A172 (cell line): ENCODE data around the gene CSRP2. TPM values are rescaled to one million over a fixed set of nuclear protein-coding genes. Genes with fewer than 3 reads are reported as not detected.

Experiments used
- DNase-seq: peaks from one replicate; pipeline ENCODE4 v3.0.0-alpha.2; 2015; ENCODE audit warnings: low spot score
- total RNA-seq: library from RNA; depleted of rRNA; stranded (reverse); fragments of >200 nt; shearing (Covaris generic); gene quantifications from 2 replicates; pipeline ENCODE4 v1.2.3, GENCODE V29; 2014; rRNA removed

The CSRP2 gene
- total RNA-seq, 1 experiment from 2014 or later = 36.7 TPM

- no peak for DNase-seq
These were observed 15.7 kb downstream of the CSRP2 start for GRCh38 chr12:76863005-76863670.

DNA sequence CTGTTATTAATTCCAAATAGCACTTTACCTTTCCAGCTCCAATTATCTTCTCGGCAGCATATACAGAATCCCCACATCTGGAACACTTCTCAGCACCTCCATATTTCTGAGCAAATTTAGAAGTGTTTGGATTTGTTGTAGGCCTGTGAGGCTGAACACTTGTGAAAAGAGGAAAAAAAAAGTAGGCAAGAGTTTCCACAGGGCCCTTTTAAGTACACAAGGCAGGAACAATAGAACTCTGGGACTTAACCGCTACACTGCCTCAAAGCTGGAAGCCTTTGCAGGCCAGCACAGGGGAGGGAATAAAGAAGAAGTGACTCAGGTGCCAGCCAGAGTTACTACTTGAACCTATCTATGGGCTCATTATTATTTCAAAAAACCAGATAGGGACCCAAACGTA lies 18.6 kb downstream of the CSRP2 start:
- DNase-seq = no peak

GRCh38 chr12:76859611-76860010 lies 19.2 kb downstream of the CSRP2 start:
- no peak for DNase-seq

DNA sequence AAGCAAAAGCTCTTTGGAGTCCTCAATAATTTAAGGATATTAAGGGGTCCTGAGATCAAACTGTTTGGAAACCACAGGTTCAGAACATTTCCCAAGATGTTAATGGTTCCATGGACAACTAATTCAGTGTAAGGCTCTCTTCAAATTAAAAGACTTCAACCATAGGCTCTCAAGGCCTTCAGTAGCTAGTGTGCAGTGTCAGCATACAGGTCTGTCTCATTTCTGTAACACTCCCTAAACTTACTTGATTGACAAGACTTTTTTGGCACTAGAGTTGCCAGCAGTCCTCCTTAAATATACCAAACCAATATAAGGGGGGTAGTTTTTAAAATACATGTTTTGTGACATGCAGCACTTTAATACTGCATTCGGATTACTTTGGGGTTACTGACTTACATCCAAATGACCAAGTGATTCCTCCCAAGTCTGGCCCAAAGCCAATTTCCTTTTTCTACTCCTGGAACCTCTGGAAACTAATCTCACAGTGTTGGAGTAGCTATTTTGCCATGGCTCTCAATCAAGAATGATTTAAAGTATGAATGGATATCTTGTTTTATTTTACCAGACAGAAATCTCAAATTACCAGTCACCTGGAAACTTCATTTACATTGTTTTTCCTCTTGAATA lies 22.7 kb downstream of the CSRP2 start:
- no peak for DNase-seq

DNA sequence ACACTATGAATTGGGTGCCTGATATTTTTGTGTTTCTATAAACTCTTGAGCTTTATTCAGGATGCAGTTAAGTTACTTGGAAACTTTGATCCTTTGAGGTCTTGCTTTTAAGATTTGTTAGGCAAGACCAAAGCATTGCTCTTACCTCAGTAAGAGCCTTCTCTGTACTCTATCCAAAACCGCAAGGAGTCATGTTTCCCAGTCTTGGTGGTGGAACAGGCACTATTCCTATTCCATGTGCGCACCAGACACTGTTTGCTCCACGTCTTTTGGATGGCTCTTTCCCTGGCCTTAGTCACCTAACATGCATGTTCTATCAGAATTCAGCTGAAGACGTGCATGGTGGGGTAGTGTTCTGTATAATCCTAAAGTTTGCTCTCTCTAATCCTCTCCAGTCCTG lies 23.5 kb downstream of the CSRP2 start:
- no peak for DNase-seq

- no peak for DNase-seq
These were observed 26.7 kb downstream of the CSRP2 start for GRCh38 chr12:76852106-76852505.

DNA sequence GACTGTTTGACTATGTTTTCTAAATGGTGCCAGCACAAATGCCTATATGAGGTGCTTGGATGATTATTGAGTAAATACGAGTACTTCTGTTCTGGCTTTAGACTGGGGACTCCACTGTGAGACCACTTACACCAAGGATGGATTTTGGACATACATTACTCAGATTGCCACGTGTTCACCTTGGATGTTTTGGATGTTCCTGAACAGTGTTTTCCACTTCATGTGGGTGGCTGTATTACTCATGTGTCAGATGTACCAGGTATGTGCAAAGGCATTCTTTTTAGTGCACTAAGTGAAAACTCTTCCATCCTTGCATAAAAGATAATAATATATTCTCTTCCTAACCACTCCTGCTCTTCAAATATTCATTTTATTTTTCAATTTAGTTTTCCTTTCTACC lies 30.7 kb downstream of the CSRP2 start:
- no peak for DNase-seq

- DNase-seq = no peak
These were observed 31.6 kb downstream of the CSRP2 start for GRCh38 chr12:76847260-76847659.

- DNase-seq = no peak
These were observed 42.2 kb downstream of the CSRP2 start for GRCh38 chr12:76836633-76837032.

DNA sequence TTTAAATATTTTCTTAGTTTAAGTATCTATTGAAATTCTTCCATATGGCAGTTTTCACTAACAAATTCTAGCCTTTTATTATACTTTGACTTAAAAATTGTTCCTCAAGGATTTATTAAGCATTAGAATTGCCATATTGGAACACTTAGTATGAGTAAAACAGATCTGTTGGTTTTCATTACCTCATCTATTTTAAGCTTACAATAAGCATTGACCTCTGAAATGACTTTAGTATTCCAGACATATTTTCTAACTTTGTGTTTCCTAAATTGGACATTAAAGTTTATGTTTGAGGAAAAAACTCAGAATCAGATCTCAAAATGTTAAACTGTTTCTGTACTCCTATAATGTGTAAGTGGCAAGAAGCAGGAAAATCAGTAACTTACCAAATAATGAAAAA lies 48.4 kb downstream of the CSRP2 start:
- no peak for DNase-seq

- peak; percentile 18 for DNase-seq
These were observed 57.8 kb downstream of the CSRP2 start for GRCh38 chr12:76820888-76821482.

- DNase-seq = no peak
These were observed 64.8 kb downstream of the CSRP2 start for GRCh38 chr12:76813972-76814371.

GRCh38 chr12:76813265-76813664 lies 65.6 kb downstream of the CSRP2 start:
- DNase-seq = no peak

- no peak for DNase-seq
These were observed 66.8 kb downstream of the CSRP2 start for GRCh38 chr12:76811976-76812375.

DNA sequence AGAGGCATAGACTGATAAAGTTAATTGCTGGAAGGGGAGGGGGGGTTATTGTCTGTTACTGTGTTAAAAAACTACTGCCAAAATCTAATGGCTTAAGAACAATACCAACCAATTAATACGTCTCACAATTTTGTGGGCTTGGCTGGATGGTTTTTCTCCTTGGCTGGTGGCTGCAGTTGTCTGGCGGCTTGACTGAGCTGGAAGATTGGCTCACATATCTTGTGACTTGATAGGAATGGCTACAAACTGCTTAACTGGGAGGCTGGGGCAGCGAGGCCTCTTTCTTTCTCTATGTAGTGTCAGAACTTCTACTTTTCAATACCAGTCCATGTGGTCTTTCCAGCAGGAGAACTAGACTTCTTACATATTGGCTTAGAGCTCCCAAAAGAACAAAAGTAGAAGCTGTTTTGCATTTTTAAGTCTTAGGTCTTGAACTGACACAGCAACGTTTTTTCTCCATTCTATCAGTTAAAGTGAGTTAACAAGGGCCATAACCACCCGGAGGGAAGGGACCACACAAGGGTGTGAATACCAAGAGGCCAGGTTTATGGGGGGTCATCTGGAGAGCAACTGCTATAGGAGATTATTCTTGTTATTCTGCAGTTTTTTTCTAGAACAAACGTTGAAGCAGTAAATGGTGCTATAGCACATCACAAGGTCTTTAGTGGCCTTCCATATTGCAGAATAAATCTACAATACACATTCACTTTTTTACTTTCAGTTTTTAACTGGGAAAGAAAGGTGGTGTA lies 68.0 kb downstream of the CSRP2 start:
- DNase-seq = no peak

Other genes starting within 250 kb of the CSRP2 start
- 16.6 and 19.4 TPM in 2 replicates for gene ZDHHC17, start 114.9 kb downstream of the CSRP2 start, total RNA-seq
- 22.5 TPM in 2 replicates for gene E2F7, start 186.6 kb upstream of the CSRP2 start, total RNA-seq